LNCAP (cell line): ENCODE data around the gene UNC5C.
A peak's percentile ranks its signal among the peaks of the same experiment; 100 is the strongest.

ENCODE experiments used
- TF ChIP-seq, protein P1 (sequence below): fragments of 450-650 bp; IDR thresholded peaks from 2 replicates; pipeline ENCODE4 v1.5.1; 2017; ENCODE audit warnings: mild to moderate bottlenecking

Gene UNC5C

DNA sequence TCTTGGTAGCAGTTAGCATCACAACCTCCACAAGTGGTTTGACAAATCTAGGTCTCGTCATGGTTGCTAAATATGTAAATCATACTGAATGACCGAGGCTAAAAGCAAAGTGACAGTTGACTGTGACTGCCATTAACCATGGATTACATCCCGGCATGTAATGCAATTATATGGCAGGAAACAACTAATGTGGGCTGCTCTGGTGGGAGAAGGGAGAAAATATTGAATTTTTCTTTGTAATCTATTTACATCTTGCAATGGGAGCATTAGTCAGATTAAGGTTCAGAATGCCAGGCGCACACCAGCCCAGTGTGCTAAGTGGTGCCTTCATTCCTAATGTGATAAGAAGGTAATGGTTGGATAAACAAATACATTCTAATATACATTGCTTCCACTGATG, 35.8 kb downstream of the UNC5C start:
- TF ChIP-seq, protein P1, sequence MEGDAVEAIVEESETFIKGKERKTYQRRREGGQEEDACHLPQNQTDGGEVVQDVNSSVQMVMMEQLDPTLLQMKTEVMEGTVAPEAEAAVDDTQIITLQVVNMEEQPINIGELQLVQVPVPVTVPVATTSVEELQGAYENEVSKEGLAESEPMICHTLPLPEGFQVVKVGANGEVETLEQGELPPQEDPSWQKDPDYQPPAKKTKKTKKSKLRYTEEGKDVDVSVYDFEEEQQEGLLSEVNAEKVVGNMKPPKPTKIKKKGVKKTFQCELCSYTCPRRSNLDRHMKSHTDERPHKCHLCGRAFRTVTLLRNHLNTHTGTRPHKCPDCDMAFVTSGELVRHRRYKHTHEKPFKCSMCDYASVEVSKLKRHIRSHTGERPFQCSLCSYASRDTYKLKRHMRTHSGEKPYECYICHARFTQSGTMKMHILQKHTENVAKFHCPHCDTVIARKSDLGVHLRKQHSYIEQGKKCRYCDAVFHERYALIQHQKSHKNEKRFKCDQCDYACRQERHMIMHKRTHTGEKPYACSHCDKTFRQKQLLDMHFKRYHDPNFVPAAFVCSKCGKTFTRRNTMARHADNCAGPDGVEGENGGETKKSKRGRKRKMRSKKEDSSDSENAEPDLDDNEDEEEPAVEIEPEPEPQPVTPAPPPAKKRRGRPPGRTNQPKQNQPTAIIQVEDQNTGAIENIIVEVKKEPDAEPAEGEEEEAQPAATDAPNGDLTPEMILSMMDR: no peak

DNA sequence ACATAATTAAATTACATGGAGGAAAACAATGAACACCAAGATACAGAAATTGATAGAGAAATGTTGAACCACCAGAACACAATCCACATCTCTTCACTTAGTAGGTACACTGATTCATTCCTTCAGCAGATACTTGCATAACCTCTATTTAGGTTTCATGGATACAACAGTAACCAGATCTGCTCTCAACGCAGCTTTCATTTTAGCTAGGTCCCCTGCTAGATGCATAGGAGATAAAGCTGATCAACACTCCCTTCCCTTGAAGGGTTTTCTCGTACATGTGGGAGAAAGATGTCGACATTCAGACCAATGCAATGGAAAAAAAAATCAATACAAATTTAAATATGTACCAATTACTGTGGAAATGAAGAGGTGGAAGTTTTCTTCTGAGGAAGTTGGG, 37.3 kb downstream of the UNC5C start:
- TF ChIP-seq, protein P1: no peak

DNA sequence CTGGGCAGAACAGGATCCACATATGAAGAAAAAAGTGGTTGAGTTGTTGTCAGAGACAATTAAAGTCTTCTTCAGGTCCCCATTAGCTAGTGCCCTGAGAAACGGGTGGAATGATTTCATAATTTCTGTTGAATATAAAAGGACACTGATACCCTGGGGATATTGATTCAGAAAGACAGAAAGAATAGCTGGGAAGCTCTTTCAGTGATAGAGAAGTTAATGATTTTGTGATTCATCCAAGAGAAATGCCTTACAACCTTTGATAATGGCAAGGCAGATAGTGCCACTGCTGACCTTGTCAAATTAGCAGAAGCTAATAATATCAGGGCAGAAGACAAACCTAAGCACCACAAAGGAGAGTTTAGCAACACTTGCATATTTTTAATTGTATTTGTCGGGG, 37.9 kb downstream of the UNC5C start:
- TF ChIP-seq, protein P1: no peak

DNA sequence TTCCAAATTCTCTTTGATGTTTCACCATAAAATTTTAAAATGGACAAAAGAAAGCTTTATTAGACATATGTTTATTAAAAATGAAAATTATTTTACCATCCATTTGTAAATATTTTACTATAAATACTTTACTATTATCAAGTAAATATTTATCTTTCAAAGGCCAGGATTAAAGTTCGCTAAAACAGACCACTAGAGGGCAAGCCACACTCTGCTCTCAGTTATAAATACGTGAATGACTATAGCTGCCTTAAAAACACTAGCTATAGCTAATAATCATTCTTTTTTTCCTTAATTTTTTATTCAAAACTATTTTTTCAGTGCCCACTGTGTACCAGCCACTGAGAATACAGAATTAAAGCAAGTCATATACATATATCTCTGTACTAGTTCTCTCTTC, 38.6 kb downstream of the UNC5C start:
- TF ChIP-seq, protein P1: peak; percentile 46

DNA sequence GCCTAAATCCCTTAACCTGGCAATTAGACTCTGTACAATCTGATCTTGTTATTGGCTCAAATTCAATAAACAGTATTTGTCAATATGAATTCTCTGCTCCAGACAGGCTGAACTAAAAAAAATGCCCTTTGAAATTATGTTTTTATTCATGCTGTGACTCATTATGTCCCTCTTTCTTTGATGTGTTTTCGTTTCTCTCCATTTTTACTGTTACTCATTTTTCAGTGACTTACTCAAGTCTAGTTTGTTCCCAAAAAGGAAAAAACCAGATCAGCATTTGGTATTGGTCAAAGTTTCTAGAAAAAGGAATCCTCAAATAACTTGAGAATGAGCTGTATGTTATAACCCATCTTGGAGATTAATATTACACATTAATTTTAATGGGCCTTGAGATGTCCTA, 40.4 kb downstream of the UNC5C start:
- TF ChIP-seq, protein P1: no peak

DNA sequence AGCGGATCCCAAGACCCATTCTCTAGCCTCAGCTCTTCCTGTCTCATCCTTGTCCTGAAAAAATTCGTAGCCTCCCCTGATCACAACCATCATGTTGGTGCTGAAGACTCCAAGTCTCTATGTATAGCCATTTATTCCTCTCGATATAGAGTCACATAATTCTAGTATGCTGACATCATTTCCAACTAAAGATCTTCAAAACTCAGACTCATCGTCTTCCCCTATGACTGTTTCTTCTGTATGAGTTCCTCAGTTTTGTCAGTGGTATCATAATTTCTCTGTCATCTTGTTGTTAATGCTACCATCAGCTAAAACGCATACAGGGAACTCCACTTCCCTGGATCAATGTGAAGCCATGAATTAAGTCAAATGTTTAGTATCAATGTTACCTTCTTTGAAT, 41.2 kb downstream of the UNC5C start:
- TF ChIP-seq, protein P1: no peak

DNA sequence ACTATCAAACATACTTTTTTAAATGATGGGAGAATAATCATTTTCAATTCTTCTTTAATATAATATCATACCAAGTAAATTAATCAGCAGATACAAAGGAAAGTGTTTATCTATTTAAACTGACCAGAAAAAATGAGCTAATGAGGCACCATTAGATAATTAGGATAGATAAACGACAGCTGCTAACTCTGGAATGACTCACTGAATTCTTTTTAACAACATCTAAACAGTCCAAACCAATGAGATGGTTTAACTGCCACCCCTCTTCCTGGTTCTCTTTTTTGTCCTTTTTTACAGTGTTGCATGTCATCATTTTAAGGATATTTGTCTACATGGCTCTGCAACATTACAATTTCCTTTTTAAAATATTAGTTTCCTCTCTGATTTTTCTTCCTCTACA, 41.6 kb downstream of the UNC5C start:
- TF ChIP-seq, protein P1: no peak

DNA sequence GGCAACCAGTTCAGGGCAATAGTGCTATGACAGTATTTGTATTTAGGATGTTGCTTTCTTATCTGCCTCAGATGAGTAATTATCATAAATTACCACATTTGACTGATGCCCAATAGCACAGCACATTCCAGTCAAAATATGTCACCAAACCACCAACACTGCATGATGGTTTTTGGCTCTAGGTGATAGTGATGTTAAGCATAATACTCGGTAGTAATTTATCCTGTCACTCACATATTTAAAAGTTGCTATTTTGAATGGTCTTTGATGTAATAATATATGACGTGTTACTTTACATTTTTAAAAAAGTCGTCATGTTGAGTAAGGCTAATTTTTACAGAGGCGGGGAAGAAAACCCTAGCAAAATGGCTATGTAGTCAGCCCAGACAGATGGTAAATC, 42.5 kb downstream of the UNC5C start:
- TF ChIP-seq, protein P1: no peak
